Fibroblast of skin of scalp (primary cell): Measurements from ENCODE around the gene ZC3H7A. TPM values are rescaled to one million over a fixed set of nuclear protein-coding genes. Genes with fewer than 3 reads are reported as not detected.
"Not testable (repeated sequence)": the region's sequence is repeated elsewhere in the genome, so short reads cannot be mapped to it uniquely, and the experiment has no call there.

ENCODE experiments used
- DNase-seq: peaks from one replicate; pipeline ENCODE4 v3.0.0-alpha.2; 2013
- polyA plus RNA-seq, 2 experiments: library from polyadenylated mRNA; unstranded; fragments of 120-200 nt; gene quantifications; one replicate each; pipeline ENCODE4 v1.2.1, GENCODE V29; 2013; ENCODE audit not compliant: insufficient read length in 2 of 2

ZC3H7A gene, protein sequence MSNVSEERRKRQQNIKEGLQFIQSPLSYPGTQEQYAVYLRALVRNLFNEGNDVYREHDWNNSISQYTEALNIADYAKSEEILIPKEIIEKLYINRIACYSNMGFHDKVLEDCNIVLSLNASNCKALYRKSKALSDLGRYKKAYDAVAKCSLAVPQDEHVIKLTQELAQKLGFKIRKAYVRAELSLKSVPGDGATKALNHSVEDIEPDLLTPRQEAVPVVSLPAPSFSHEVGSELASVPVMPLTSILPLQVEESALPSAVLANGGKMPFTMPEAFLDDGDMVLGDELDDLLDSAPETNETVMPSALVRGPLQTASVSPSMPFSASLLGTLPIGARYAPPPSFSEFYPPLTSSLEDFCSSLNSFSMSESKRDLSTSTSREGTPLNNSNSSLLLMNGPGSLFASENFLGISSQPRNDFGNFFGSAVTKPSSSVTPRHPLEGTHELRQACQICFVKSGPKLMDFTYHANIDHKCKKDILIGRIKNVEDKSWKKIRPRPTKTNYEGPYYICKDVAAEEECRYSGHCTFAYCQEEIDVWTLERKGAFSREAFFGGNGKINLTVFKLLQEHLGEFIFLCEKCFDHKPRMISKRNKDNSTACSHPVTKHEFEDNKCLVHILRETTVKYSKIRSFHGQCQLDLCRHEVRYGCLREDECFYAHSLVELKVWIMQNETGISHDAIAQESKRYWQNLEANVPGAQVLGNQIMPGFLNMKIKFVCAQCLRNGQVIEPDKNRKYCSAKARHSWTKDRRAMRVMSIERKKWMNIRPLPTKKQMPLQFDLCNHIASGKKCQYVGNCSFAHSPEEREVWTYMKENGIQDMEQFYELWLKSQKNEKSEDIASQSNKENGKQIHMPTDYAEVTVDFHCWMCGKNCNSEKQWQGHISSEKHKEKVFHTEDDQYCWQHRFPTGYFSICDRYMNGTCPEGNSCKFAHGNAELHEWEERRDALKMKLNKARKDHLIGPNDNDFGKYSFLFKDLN
- 46.2 TPM for polyA plus RNA-seq (2013, experiment 1 of 2; ENCODE audit: insufficient read length)
- 53.0 TPM for polyA plus RNA-seq (2013, experiment 2 of 2; ENCODE audit: insufficient read length)

DNA sequence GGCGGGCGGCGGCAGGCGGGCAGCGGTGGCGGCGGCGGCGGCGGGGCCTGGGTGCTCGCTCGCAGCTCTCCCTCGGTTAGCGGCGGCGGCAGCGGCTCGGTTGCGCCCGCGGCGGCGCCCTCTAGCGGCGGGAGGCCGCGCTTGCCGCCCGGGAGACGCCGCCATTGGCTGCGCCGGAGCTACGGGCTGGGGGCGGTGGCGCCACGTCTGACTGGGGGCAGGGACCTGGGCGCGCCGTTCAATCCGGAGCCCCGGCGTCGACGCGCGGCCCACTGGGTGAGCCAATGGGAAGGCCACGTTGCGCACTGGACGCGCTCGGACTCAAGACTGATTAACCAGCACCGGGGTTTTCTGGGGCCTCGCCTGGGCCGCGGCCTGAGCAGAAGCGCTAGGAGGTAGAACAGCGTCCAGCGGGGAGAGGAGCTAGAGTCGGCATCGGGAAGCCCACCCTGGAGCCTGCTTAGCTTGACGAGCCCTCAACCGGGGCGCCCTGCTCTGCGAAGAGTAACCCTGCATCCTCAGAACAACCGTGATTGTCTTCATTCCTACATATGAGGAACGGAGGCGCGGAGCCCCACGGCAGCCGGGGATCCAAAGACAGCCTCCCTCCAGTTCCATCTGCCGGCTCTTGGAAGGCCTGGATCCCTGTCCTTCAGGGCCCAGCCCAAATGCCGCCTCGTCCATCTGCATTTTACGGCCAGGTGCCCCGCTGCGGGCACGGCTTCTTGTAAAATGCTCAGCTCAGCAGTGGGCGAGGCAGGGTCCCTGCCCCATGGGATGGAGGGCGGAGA lies at the start of gene ZC3H7A:
Gene ZC3H7A, minus strand, starts transcription at position 93 of the 791 bp plus-strand sequence. CDS start 14,904 bp downstream, outside the sequence.
- DNase-seq, result peak; percentile 98

DNA sequence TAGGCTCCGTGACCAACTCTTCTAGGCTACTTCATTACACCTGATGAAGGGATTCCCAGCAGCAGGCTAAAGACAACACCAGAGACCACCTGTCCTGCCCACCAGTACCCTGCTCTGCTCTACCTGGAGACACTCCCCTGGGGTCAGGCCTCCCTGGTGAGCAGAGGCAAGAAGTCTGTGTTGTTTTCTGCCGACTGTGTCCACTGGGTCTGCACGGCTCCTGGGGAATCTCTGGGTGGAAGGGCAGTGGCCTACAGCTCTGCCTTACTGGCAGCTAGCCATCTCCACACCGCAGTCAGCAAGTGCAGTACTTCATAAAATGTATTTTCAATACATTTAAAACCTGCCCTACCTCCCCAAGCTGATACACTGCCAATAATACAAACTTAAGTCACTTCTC lies 47.4 kb upstream of the ZC3H7A start:
- DNase-seq, result no peak

DNA sequence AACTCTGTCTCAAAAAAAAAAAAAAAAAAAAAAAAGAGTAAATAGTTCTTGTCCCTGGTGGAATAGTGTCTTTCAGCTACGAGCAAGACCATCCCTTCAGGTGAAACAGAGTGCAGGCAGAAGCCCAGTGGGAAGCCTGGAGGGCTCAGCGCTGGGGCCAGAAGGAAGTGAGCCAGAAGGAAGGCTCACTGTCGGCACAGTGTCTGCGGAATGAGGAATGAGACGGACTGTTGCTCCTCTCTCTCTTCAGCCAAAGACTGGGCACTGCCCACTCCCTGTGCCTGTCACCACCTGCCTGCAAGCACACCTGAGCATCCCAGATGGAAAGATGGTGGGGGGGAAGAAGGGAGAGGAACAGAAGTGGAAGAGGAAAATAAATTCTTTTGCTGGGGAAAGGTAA lies 46.8 kb upstream of the ZC3H7A start:
- no peak for DNase-seq

DNA sequence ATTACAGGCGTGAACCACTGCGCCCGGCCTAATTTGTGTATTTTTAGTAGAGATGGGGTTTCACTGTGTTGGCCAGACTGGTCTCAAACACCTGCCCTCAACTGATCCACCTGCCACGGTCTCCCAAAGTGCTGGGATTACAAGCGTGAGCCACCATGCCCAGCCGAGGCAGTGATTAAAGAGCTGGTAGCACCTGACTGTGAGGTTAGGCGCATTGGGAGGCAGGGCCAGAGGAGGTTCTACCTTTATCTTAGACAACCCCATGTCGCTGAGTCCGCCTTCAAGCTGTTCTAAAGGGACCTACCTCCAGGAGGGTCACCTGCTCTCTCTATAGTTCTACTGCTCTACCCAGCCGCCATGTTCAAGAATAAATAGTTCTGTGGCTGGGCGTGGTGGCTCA lies 46.1 kb upstream of the ZC3H7A start:
- no peak for DNase-seq

DNA sequence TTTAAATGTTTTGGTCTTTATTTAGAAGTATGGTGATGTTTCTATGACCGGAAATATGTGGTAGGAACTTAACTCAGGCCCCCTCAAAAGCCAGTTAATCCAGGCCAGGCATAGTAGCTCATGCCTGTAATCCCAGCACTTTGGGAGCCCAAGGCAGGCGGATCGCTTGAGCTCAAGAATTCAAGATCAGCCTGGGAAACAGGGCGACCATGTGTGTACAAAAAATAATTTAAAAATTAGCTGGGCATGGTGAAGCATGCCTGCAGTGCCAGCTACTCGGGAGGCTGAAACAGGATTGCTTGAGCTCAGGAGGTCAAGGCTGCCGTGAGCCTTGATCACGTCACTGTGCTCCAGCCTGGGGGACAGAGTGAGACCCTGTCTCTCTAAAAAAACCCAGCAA lies 44.0 kb upstream of the ZC3H7A start:
- no peak for DNase-seq

DNA sequence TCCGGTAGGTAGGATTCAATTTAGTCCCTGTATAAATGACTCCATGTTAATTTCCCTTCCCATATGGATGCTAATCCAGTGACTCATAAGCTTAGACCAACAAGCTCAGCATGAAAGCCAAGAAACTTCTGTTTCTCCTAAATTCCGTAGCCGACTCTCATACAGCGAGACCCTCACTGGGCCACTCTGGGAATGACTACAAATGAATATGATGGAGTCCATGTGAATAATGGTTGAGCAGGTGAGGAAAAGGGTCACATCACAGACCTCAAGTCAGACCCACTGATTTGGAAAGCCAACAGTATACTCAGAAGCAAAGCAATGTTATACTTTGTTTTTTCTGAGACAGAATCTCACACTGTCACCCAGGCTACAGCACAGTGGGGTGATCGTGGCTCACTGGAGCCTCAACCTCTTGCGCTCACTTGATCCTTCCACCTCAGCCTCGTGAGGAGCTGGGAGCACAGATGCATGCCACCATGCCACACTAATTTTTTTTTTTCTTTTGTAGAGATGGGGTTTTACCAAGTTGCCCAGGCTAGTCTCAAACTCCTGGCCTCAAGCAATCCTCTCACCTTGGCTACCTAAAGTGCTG lies 39.7 kb upstream of the ZC3H7A start:
- peak; percentile 91 for DNase-seq

DNA sequence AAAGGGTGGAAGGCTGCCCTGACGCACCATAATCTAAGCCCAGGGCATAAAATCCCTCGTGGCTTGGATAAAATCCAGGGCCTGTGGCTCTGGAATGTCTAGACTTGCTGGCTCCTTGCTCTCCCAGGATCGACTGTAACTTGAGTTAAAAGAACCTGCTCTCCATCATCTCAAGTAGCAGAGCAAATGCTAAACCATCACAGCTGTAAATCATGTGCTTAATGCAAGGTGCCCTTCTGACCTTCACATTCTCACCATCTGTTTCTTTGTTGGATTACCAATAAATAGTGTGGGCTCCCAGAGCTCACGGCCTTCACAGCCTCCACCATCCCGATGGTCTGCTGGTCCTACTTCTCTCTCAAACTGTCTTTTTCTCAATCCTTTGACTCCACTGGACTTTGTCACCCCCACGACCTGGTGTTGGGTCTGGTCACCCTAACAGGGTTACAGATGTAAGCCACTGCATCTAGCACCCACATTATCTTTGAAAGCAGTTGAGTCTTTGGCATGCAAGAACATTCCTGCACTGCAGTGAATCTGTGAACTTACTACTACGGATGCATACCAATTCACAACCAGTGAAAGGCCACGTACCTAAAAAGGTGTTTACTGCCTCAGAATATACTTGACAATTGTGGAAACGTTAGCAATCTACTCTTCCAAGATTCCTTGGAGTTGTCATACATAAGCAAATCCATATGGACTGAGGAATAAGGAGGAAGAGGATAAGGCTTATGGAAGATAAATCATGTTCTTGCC lies 39.0 kb upstream of the ZC3H7A start:
- DNase-seq, result peak; percentile 83

DNA sequence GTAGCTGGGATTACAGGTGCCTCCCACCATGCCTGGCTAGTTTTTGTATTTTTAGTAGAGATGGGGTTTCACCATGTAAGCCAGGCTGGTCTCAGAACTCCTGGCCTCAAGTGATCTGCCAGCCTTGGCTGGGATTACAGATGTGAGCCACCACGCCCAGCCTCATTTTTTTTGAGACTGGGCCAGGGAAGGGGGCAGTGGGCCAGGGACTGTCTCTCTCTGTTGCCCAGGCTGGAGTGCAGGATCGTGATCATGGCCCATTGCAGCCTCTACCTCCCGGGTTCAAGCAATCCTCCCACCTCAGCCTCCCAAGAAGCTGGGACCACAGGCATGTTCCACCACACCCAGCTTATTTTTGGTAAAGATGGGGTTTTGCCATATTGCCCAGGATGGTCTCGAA lies 38.3 kb upstream of the ZC3H7A start:
- DNase-seq, result no peak

DNA sequence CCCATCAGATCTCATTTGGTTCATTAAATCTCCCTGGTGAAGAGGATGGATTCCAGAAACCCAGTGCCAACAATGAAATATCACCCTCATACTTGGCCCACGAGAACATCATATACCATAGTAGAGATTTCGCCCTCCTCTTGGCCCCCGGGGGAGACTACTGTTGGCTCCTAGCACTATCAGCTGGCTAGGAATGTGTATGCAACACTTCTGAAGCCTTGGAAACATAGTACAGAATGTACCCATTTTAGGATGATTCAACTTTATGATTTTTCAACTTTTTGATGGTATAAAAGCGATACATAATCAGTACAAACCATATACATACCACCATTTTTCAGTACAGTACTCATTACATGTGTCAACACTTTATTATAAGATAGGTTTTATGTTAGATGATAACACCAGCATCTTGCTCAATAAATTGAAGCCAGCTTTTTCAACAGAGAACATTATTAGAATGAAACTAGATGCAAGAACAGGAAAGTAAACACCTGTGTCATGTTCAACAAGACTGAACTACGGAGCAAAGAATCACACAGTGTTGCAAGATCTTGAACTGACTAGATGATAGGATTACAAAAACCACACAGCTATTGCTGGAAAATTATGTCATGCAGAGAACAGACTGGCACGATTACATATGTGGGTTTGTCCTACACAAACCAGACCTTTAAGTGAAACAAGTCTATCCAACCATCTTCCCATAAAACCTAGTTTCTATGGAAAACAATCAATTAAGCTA lies 37.1 kb upstream of the ZC3H7A start:
- peak; percentile 72 for DNase-seq

DNA sequence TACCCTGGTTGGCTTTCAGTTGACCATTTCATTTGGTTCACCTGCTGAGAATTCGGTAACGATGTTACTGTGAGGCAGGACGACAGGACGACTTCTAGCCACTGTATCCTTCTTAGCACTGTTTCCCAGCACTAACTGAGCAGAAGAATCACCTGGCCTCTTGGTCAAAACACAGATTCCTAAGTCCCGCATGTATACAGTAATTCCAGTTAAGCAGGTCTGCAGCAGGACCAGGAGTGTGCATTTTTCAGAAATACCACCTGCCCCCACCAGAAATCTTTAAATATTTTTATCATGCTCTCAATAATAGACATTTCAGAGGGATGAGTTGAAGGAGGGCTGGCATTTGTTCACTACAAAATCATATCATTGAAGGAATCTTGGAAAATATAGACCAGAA lies 31.6 kb upstream of the ZC3H7A start:
- no peak for DNase-seq

DNA sequence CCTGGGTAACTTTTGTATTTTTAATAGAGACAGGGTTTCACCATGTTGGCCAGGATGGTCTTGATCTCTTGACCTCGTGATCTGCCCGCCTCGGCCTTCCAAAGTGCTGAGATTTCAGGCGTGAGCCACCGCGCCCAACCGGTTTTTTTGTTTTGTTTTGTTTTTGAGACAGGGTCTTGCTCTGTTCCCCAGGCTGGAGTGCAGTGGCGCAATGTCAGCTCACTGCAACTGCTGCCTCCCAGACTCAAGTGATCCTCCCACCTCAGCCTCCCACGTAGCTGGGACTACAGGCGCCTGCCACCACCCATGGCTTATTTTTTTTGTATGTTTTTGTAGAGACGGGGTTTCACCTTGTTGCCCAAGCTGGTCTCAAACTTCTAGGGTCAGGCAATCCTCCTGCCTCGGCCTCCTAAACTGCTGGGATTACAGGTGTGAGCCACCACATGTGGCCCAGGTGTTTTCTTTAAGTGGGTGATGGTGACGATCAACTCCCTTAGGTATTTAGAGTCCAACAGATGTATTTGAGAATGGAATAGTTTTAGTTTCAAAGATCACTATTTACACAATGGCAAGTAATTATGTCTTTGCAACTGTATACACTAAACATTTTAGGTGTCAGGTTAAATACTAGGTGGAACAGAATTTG lies 28.6 kb upstream of the ZC3H7A start:
- not testable (repeated sequence) for DNase-seq

DNA sequence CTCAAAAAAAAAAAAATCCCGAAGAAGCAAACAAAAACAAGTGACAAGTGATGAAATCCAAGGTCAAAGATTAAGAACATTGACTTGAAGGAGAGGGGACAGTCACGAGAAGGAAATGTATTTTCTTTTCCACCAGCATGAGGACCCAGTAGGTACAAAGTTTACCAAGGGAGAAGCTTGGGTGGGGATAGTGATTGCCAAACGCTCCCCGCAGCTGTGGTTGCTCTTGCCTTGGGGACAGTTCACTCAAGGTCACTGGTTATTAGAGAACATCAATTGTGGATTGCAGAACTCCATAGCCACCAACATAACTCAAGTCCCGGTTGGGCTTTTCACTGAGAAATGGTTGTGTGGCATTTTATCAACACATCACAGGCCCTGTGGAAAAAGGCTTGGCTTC lies 27.3 kb upstream of the ZC3H7A start:
- DNase-seq, result peak; percentile 47

DNA sequence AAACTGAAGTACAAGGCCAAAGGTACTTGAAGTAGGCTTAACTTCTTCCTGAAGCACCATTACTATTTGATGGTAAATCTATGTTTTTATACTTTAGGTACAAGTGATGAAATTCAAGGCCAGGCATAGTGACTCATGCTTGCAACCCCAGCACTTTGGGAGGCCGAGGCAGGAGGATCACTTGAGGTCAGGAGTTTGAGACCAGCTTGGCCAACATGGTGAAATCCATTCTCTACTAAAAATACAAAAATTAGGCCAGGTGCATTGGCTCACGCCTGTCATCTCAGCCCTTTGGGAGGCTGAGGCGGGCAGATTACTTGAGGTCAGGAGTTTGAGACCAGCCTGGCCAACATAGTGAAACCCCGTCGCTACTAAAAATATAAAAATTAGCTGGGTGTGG lies 26.6 kb upstream of the ZC3H7A start:
- not testable (repeated sequence) for DNase-seq

DNA sequence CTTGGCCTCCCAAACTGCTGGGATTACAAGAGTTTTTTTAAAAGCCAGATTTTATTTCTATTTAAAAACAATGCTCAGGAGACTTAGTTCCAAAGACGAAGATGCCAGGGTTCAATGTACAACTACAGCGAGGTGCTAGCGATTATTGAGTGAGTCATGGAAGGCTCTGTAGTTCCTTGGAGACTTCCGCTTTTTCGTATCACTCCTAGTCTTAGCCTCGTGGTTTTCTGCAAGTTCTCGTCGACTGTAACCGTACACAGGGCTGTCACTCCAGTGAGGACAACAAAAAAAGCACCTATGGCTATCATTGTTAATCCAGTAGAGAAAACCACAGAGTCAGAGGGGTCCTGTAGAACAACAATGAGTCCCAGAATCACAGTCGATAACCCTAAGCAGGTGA lies 22.7 kb upstream of the ZC3H7A start:
- no peak for DNase-seq

DNA sequence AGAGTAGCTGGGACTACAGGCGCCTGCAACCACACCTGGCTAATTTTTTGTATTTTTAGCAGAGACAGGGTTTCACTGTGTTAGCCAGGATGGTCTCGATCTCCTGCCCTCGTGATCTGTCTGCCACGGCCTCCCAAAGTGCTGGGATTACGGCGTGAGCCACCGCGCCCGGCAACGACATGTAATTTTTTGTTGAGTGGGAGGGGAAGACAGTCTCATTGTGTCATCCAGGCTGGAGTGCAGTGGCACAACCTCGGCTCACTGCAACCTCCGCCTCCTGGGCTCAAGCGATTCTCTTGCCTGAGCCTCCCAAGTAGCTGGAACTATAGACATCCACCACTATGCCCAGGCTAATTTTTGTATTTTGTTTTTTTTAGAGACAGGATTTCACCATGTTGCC lies 21.9 kb upstream of the ZC3H7A start:
- not testable (repeated sequence) for DNase-seq

DNA sequence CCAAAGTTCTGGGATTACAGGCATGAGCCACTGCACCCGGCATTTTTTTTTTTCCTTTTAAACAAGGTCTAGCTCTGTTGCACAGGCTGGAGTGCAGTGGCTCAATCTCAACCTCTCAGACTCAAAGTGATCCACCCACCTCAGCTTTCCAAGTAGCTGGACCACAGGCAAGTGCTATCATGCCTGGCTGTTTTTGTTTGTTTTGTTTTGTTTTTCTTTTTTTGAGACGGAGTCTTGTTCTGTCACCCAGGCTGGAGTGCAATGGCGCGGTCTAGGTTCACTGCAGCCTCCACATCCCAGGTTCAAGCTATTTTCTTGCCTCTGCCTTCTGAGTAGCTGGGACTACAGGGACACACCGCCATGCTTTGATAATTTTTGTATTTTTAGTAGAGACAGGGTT lies 19.1 kb upstream of the ZC3H7A start:
- DNase-seq, result no peak

DNA sequence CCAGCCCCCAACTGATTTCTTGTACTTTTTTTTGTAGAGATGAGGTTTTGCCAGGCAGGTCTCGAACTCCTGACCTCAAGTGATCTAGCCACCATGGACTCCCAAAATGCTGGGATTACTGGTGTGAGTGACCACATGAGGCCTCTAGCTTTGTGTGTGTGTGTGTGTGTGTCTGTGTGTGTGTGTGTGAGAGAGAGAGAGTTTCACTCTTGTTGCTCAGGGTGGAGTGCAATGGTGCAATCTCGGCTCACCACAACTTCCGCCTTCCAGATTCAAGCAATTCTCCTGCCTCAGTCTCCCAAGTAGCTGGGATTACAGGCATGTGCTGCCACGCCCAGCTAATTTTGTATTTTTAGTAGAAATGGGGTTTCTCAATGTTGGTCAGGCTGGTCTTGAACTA lies 17.7 kb upstream of the ZC3H7A start:
- not testable (repeated sequence) for DNase-seq

DNA sequence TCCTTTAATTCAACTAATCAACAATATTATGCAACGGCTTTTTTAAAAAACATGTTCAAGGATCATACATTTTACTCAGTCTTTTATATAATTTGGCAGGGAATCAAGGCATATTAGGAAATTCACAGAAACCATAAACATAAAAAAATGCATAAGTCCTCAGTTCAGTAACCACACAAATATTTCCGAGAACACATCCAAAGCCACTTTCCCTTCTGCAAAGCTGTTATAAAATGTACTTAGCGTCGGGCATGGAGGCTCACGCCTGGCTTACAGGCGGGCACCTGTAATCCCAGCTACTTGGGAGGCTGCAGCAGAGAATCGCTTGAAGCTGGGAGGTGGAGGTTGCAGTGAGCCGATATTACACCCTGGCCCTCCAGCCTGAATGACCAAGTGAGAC lies 9.7 kb upstream of the ZC3H7A start:
- DNase-seq, result peak; percentile 77

DNA sequence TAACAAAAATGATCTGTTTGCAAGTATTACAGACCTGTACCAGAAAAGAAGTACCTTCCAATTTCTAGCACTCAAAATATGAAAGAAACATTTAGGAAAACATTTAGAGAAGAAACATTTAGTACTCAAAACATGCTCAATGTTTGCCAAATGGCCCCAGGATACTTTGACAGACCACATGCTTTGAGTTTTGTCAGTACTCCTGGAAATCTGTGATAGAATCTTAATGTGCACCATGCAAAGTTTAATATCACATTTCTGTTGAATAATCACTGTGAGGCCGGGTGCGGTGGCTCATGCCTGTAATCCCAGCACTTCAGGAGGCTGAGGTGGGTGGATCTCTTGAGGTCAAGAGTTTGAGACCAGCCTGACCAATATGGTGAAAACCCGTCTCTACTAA lies 8.5 kb upstream of the ZC3H7A start:
- no peak for DNase-seq

DNA sequence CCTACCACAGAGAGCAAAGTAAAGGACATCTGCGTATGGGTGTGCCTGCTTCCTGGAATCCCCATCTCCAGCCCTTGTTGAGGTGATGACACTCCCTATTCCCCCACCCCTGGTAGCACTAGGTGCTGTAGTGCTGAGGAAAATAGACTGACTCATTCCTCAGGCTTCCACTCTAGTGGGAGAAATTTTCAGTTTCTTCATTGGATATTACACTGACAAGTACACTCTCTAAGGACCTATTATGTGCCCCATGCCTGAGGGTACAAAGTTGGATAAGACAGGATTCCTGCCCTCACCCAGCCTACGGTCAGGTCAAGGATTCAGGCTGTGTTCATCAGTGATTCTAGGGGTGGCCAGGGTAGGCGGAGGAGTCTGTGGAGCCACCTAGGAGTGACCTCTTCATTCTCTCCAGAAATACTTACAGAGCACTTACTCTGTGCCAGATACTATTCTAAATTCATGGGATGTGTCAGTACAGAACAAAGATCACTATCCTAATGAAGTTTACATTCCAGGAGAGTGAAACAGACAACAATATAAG lies 4.5 kb upstream of the ZC3H7A start:
- DNase-seq, result no peak
